Measurements from ENCODE around the gene PHACTR1.

- TF ChIP-seq BACH2 (CRISPR knock-in tag; IDR thresholded peaks at IDR 0.05; ENCODE audit: borderline replicate concordance) = no peak
- no peak for TF ChIP-seq ISL1 (CRISPR knock-in tag; IDR thresholded peaks at IDR 0.05)
- no peak for TF ChIP-seq CSDC2 (CRISPR knock-in tag; IDR thresholded peaks at IDR 0.05)
- TF ChIP-seq RARB (CRISPR knock-in tag; IDR thresholded peaks at IDR 0.05) = no peak
- TF ChIP-seq TOX (CRISPR knock-in tag; IDR thresholded peaks at IDR 0.05; ENCODE audit: borderline replicate concordance) = no peak
- TF ChIP-seq ZNF8 (CRISPR knock-in tag; IDR thresholded peaks at IDR 0.05) = no peak
- no peak for TF ChIP-seq POU6F1 (CRISPR knock-in tag; IDR thresholded peaks at IDR 0.05; ENCODE audit: borderline replicate concordance, low read depth)
- no peak for TF ChIP-seq ZFP3 (CRISPR knock-in tag; IDR thresholded peaks at IDR 0.05)
- TF ChIP-seq PPARA (CRISPR knock-in tag; IDR thresholded peaks at IDR 0.05; ENCODE audit: borderline replicate concordance) = no peak
Measured at GRCh38 chr6:13253272-13253671, 536.7 kb downstream of the PHACTR1 start.

Measured in SK-N-SH treated with all-trans-retinoic acid at 6 μM for 48 hours (cell line).